Left ventricle myocardium inferior (tissue), 1 donor: Measurements from ENCODE around the gene CRISPLD2. TPM values are rescaled to one million over a fixed set of nuclear protein-coding genes. Genes with fewer than 3 reads are reported as not detected.
A peak's percentile ranks its signal among the peaks of the same experiment; 100 is the strongest.

Experiments used
- DNase-seq: peaks from one replicate; pipeline ENCODE4 v3.0.0-alpha.2; 2020
- H3K27ac ChIP-seq: fragments of 200-600 bp; replicated peaks from 2 replicates; pipeline ENCODE4 v1.8.0; 2021
- H3K27me3 ChIP-seq: fragments of 200-600 bp; 2 replicates; pipeline ENCODE4 v1.8.0; 2021; ENCODE audit warnings: low read depth
- H3K36me3 ChIP-seq: fragments of 200-600 bp; 2 replicates; pipeline ENCODE4 v1.8.0; 2021
- H3K4me1 ChIP-seq: fragments of 200-600 bp; 2 replicates; pipeline ENCODE4 v1.8.0; 2021
- H3K4me3 ChIP-seq: fragments of 200-600 bp; 2 replicates; pipeline ENCODE4 v1.8.0; 2021; ENCODE audit warnings: mild to moderate bottlenecking, moderate library complexity
- H3K9me3 ChIP-seq: fragments of 200-600 bp; replicated peaks from 2 replicates; pipeline ENCODE4 v1.8.0; 2021
- intact Hi-C: fragments of 100-400 bp; cut with micrococcal nuclease; formaldehyde crosslinking; loops from one replicate; pipeline ENCODE4 v1.11.0; 2022
- total RNA-seq: library from RNA; stranded (reverse); fragmentation: NEBNext Ultra II Directional; extraction: Animal tissue kit (Norgen Biotek cat#: 25700); gene quantifications from one replicate; pipeline ENCODE4 v1.2.1, GENCODE V29; 2021
- TF ChIP-seq, protein P1 (sequence below): fragments of 200-600 bp; IDR thresholded peaks from 2 replicates; pipeline ENCODE4 v1.8.0; 2021; ENCODE audit warnings: antibody characterized with exemption, mild to moderate bottlenecking, borderline replicate concordance
- donor health status: DM: no; HTN: yes; CAD: no; lungs with severe emphysema.

The CRISPLD2 gene
- total RNA-seq, 1 donor from 2014 or later, result 12.8 TPM

DNA sequence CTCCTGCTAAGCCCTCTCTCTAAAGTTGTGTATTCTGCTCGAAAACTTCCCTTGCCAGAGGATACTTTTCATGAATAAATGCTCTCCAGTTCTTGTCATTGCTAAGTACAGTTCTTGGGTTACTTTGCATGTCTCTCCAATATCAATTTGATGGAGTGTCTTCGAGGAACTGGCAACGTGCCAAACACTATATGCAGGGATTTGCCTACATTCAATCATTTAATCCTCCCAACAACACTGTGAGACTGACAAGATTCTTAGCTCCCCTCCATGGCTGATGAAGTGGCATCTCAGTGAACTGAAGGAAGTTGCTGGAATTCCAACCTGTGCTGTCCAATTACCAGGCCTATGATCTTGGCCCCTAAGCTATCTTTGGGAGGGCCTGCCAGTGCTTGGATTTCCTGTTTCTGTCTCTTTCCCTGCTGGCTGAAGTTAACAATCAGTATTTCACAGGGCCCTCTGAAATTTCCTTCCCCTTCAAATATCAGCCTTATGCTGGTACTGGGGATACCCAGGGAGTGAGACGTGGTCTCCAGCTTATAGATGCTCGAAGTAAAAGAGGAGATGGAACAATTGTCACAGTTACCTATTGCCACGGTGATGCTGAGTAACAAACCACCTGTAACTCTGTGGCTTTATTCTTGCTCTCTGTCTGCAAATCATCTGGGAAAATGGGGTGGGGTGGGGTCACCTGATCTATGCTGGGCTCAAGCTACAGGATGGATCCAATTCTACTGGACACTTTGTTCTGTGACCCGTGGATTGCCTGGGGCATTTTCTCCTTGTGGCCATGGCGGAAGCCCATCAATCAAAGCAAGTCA is 19.4 kb upstream of the CRISPLD2 start:
- Histone ChIP-seq H3K4me3 (no peak overlapping the region), H3K36me3 (no peaks in the 10 kb centered on the region), H3K27me3 (peaks cover 5% of the 10 kb centered on the region), H3K4me1 (no peaks in the 10 kb centered on the region), H3K27ac (no peak overlapping the region), H3K9me3 (no peaks in the 10 kb centered on the region)
- DNase-seq, result no peak
- TF ChIP-seq, protein P1, sequence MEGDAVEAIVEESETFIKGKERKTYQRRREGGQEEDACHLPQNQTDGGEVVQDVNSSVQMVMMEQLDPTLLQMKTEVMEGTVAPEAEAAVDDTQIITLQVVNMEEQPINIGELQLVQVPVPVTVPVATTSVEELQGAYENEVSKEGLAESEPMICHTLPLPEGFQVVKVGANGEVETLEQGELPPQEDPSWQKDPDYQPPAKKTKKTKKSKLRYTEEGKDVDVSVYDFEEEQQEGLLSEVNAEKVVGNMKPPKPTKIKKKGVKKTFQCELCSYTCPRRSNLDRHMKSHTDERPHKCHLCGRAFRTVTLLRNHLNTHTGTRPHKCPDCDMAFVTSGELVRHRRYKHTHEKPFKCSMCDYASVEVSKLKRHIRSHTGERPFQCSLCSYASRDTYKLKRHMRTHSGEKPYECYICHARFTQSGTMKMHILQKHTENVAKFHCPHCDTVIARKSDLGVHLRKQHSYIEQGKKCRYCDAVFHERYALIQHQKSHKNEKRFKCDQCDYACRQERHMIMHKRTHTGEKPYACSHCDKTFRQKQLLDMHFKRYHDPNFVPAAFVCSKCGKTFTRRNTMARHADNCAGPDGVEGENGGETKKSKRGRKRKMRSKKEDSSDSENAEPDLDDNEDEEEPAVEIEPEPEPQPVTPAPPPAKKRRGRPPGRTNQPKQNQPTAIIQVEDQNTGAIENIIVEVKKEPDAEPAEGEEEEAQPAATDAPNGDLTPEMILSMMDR, result no peak
- intact Hi-C loops, result no loop called here

DNA sequence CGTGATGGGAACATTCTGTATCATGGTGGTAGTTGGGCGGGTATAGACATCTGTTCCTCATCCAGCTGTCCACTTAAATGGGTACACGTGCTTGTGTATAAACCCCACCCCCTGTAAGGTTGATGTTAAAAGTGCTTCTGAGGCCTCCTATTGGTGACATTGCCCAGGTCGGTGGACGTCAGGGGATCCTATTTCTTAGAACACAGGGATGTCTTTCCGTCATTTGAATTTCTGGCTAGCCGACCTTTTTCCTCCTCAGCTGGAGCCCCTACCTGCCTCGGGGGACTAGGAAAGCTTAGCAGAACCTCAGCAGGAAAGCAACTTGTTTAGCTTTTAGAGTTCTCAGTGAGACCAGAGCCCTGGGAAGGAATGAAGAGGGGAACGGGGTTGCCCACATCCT is 16.6 kb upstream of the CRISPLD2 start:
- no peak for DNase-seq
- intact Hi-C loops, result no loop called here
- no peak overlapping the region for H3K4me3 ChIP-seq
- no peaks in the 10 kb centered on the region for H3K9me3 ChIP-seq
- peaks cover 5% of the 10 kb centered on the region for H3K27me3 ChIP-seq
- H3K4me1 ChIP-seq, result peaks cover 12% of the 10 kb centered on the region
- TF ChIP-seq, protein P1, result no peak
- no peak overlapping the region for H3K27ac ChIP-seq
- no peaks in the 10 kb centered on the region for H3K36me3 ChIP-seq

DNA sequence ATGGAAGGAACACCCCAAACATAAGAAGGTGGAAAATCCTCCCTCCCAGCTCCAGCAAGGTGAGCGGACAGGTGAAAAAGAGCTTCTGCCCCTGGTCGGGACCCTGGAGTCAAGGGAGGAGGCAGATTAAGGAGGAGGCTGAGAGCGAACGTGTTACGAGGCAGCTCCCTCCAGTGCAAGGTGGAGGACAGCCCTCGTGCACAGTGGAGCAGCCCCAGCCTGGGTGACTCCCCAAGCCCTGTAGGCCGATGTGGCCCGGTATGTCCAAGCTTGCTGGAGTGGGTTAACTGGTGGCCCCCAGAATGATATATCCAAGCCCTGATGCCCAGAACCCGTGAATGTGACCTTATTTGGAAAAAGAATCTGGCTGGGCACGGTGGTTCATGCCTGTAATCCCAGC is 15.5 kb upstream of the CRISPLD2 start:
- no peaks in the 10 kb centered on the region for H3K9me3 ChIP-seq
- H3K36me3 ChIP-seq, result no peaks in the 10 kb centered on the region
- intact Hi-C loops, result no loop called here
- H3K4me1 ChIP-seq, result peaks cover 12% of the 10 kb centered on the region
- DNase-seq, result no peak
- no peak overlapping the region for H3K4me3 ChIP-seq
- TF ChIP-seq, protein P1, result no peak
- H3K27ac ChIP-seq, result no peak overlapping the region
- H3K27me3 ChIP-seq, result peaks cover 5% of the 10 kb centered on the region

DNA sequence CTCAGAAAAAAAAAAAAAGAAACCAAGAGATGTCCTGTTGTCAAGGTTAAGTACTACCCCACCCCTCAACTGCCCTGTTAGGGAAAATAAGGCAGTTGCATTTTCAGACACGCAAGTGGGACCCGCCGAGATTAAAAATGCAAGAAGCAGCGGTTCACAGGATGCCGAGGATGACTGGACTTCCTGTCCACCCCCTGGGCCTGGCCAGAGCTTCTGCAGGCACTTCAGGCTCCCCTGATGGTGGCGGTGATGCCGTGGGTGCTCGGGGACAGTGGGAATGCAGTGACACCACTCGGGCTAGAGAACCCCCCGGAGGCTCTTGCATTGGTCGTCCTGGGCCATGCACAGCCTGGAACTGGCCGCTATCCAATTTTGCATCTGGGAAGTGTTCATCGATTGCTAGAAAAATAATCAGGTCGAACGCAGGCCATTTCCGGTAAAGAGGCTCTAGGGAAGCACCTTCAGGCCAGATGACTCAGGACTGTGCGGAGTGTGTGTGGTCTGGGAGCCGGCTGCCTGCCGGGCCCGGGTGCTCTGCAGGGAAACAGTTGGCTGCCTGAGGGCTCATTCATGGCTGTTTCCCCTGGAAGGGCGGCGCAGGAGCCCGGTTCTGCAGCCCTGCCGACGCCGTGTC is 13.4 kb upstream of the CRISPLD2 start:
- intact Hi-C loops, result no loop called here

DNA sequence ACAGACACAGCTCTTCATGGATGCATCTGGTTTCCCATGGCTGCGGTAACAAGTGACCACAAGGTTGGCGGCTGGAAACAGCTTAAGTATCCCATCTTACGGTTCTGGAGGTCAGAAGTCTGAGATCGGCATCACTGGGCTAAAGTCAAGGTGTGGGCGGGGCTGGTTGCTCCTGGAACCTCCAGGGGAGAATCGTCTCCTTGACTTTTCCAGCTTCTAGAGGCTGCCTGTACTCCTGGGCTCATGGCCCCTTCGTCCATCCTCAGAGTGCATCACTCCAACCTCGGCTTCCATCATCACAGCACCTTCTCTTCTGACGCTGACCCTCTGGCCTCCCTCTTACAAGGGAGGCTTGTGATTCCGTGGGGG is 12.9 kb upstream of the CRISPLD2 start:
- H3K9me3 ChIP-seq, result no peaks in the 10 kb centered on the region
- H3K36me3 ChIP-seq, result no peaks in the 10 kb centered on the region
- no peak for DNase-seq
- H3K4me3 ChIP-seq, result peak overlapping the region; percentile 49
- TF ChIP-seq, protein P1, result no peak
- intact Hi-C loops, result no loop called here
- H3K27me3 ChIP-seq, result peaks cover 15% of the 10 kb centered on the region
- peak overlapping the region; percentile 68 for H3K27ac ChIP-seq
- peaks cover 12% of the 10 kb centered on the region for H3K4me1 ChIP-seq

More for the DNA sequence above, 13.4 kb upstream of the CRISPLD2 start:
- TF ChIP-seq, protein P1, result no peak
- Histone ChIP-seq H3K4me1 (peaks cover 12% of the 10 kb centered on the region), H3K27me3 (peaks cover 10% of the 10 kb centered on the region), H3K9me3 (no peaks in the 10 kb centered on the region), H3K4me3 (peak overlapping the region; percentile 49), H3K36me3 (no peaks in the 10 kb centered on the region), H3K27ac (peak overlapping the region; percentile 68)
- DNase-seq, result peak; percentile 52
